Activated T-helper 1 cell treated with anti-CD3 and anti-CD28 coated beads, Interleukin-12 subunit alpha, Interleukin-12 subunit beta, Interleukin-2, Interleukin-4 antibody, amounts not matched to agents 30 ng/mL and 10 ng/mL and 1 ng/mL, durations not matched to agents 14 hours and 24 hours and 36 hours (primary cell): ENCODE data around the gene YBX2. TPM values are rescaled to one million over a fixed set of nuclear protein-coding genes. Genes with fewer than 3 reads are reported as not detected.

Source experiments
- DNase-seq: peaks from one replicate; pipeline ENCODE4 v3.0.0; 2021; ENCODE audit warnings: low spot score
- H3K27ac Mint-ChIP-seq: one replicate; pipeline ENCODE4 v1.8.0; 2021; ENCODE audit warnings: mild to moderate bottlenecking, mixed read lengths
- H3K27me3 Mint-ChIP-seq: one replicate; pipeline ENCODE4 v1.8.0; 2022; ENCODE audit warnings: mild to moderate bottlenecking, moderate library complexity, mixed read lengths; ENCODE audit not compliant: insufficient read depth
- H3K36me3 Mint-ChIP-seq: one replicate; pipeline ENCODE4 v1.8.0; 2021; ENCODE audit warnings: low read depth, mixed read lengths
- H3K4me1 Mint-ChIP-seq: one replicate; pipeline ENCODE4 v1.8.0; 2021; ENCODE audit warnings: low read depth, mixed read lengths
- H3K4me3 Mint-ChIP-seq: one replicate; pipeline ENCODE4 v1.8.0; 2021; ENCODE audit warnings: mild to moderate bottlenecking, moderate library complexity, mixed read lengths
- H3K9me3 Mint-ChIP-seq: one replicate; pipeline ENCODE4 v1.8.0; 2021; ENCODE audit warnings: mixed read lengths
- intact Hi-C: fragments of 100-400 bp; cut with micrococcal nuclease; formaldehyde crosslinking; loops from one replicate; pipeline ENCODE4 v1.15.1; 2024
- total RNA-seq: library from RNA; stranded (reverse); gene quantifications from 2 replicates; pipeline ENCODE4 v1.2.3, GENCODE V29; 2022

The YBX2 gene
- total RNA-seq, 1 donor from 2014 or later = 0.36 TPM

DNA sequence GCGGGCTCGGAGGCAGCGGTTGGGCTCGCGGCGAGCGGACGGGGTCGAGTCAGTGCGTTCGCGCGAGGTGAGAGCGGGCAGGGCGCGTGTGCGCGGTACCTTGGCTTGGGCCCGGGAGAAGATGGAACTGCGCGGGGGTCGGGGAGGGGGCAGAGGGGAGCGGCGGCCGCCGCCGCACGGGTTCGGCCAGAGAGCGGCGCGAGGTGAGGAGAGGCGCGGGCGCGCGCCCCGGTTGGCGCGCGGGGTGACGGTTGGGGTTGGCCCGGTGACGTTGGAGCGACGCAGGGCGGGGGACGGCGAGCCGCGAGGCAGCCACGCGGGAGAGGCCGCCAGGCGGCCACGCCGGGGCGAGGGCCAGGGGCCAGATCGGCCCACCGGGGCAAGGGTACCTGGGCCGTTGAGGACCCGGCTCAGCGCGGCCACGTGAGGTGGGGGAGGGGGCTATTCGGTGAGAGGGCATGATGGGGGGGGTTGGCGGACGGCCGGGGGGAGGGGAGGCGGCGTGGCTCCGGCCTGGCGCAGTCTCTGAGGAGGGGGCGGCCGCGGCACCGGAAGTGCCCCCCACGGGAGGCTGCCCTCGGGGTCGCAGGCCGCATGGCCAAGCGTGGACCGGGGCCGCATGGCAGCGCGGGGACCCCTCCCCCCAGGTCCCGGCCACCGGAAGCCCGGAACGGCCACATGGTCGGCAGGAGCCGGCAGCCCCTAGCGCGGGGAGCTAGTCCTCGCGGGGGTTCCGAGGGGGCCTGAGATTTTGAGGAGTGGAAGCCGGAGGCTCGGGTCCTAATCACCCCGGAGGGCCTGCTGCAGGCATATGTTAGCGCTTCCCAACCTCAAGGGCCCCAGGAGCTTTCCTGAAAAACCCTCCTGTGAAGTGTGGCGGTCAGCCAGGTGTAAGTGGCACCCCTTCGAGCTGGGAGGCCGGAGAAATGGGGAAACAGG, 13.5 kb upstream of the YBX2 start:
- intact Hi-C loops = loop anchor here (1.0 to 5.0 kb wide), 17 partner anchors 7 to 549 kb away; partner anchors contain the start of genes ACADVL, CYB5D1, DLG4 and ELP5
- peaks cover 4% of the 10 kb centered on the region for H3K27me3 Mint-ChIP-seq

DNA sequence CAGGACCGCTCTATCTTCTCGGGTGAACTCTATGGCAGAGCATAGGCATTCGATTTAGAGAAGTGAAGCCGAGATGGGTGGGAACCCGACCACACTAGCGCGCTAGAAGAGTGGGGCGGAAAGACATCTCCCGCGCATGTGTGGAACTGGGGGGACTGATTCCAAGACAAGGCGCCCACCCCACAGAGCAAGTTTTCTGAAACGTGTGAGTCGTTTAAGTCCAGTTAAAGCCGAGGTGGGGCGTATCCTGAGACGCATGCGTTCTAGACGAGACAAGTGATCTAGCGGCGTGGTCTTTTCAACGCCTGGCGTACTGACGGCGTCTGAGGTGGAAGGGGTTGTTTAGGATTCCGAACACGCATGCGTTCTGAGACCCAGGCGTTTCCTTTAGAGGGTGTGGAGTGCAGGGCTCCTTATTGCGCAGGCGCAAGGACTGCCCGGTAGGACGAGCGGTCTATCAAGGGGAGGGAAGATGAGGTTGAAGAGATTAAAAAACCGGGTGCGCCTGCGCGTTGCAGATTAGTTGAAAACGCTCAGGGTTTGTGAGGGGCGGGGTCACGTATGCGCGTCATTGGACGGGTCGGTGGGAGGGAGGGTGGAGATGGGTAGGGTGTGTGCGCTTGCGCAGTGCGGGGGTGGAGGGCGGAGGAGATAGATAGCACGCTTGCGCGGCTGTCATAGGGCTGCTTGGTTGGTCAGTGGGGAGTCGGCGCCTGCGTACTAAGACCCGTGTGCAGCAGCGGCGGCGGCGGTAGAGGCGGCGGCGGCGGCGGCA, 12.7 kb upstream of the YBX2 start, which contains the start of gene EIF5A:
Gene EIF5A (plus strand): TSS at position 718 of the 775 bp plus-strand sequence. CDS start 2,008 bp downstream, outside the sequence.
- peak within 1 kb of the TSS; percentile 100 for H3K27ac Mint-ChIP-seq
- intact Hi-C loops = loop anchor here (1.0 to 5.0 kb wide), 16 partner anchors 8 to 550 kb away; partner anchors contain the start of genes CYB5D1, ELP5, GPS2 and NAA38
- peaks cover 24% of the 10 kb centered on the region for H3K4me1 Mint-ChIP-seq
- DNase-seq = peak; percentile 99
- H3K9me3 Mint-ChIP-seq = no peaks in the 10 kb centered on the region
- peaks cover 33% of the 10 kb centered on the region for H3K36me3 Mint-ChIP-seq
- H3K27me3 Mint-ChIP-seq = peaks cover 4% of the 10 kb centered on the region
- H3K4me3 Mint-ChIP-seq = peak within 1 kb of the TSS; percentile 94

More for the DNA sequence above, 13.5 kb upstream of the YBX2 start:
- H3K36me3 Mint-ChIP-seq = peaks cover 41% of the 10 kb centered on the region
- peaks cover 32% of the 10 kb centered on the region for H3K4me1 Mint-ChIP-seq
- H3K9me3 Mint-ChIP-seq = no peaks in the 10 kb centered on the region
- peak; percentile 50 for DNase-seq
- peak overlapping the region; percentile 100 for H3K27ac Mint-ChIP-seq
- peak overlapping the region; percentile 94 for H3K4me3 Mint-ChIP-seq

DNA sequence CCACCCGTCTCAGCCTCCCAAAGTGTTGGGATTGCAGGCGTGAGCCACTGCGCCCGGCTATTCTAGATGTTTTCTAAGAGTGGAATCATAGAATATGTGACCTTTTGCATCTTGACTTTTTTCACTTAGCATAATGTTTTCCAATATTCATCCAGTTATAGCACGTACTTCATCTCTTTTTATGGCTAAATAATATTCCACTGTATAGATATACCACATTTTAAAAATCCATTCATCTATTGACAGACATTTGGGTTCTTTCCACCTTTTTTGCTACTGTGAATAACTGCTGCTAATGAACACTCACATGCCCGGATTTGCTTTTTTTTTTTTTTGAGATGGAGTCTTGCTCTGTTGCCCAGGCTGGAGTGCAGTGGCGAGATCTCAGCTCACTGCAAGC, 9.7 kb upstream of the YBX2 start:
- no peak for DNase-seq
- no peaks in the 10 kb centered on the region for H3K9me3 Mint-ChIP-seq
- peaks cover 6% of the 10 kb centered on the region for H3K36me3 Mint-ChIP-seq
- no peak overlapping the region for H3K4me3 Mint-ChIP-seq
- peaks cover 4% of the 10 kb centered on the region for H3K4me1 Mint-ChIP-seq
- H3K27me3 Mint-ChIP-seq = peaks cover 6% of the 10 kb centered on the region
- intact Hi-C loops = no loop called here
- H3K27ac Mint-ChIP-seq = no peak overlapping the region

DNA sequence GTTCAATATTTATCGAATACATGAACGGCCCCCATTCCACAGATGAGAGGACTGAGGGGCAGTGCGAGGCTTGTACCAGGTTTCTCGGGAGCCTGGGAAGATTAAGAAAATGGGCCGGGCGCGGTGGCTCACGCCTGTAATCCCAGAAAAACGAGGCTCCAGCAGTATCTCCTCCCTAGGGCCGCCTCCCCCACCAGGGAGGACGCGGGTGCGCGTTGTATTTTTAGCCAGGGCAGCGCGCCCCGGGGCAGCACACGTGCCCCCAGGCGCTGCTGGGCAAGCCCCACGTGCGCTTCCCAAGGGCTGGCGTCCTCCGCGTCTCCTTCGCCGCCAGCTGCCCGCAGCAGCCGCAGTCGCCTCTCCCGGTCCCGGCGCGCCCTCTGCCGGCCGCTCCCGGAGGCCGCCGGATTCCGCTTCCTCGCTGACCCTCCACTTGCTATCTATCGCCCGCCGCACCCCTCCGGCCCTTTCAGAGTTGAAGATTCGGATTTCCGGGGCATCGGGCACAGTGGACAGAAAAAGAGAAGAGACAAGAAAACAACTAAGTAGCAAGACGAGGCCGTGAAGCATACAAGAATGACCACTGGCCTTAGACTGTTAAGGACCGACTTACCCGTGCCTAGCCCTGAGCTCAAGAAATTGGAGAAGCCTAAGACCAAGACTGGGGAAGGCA, 1.9 kb upstream of the YBX2 start:
- Mint-ChIP-seq H3K27ac (no peak overlapping the region), H3K4me1 (peaks cover 16% of the 10 kb centered on the region), H3K27me3 (peaks cover 34% of the 10 kb centered on the region), H3K36me3 (no peaks in the 10 kb centered on the region), H3K9me3 (no peaks in the 10 kb centered on the region), H3K4me3 (peak overlapping the region; percentile 22)
- intact Hi-C loops = loop anchor here (1.0 to 5.0 kb wide), 6 partner anchors 11 to 250 kb away; partner anchors contain the start of genes EIF5A and ELP5
- DNase-seq = peak; percentile 63

DNA sequence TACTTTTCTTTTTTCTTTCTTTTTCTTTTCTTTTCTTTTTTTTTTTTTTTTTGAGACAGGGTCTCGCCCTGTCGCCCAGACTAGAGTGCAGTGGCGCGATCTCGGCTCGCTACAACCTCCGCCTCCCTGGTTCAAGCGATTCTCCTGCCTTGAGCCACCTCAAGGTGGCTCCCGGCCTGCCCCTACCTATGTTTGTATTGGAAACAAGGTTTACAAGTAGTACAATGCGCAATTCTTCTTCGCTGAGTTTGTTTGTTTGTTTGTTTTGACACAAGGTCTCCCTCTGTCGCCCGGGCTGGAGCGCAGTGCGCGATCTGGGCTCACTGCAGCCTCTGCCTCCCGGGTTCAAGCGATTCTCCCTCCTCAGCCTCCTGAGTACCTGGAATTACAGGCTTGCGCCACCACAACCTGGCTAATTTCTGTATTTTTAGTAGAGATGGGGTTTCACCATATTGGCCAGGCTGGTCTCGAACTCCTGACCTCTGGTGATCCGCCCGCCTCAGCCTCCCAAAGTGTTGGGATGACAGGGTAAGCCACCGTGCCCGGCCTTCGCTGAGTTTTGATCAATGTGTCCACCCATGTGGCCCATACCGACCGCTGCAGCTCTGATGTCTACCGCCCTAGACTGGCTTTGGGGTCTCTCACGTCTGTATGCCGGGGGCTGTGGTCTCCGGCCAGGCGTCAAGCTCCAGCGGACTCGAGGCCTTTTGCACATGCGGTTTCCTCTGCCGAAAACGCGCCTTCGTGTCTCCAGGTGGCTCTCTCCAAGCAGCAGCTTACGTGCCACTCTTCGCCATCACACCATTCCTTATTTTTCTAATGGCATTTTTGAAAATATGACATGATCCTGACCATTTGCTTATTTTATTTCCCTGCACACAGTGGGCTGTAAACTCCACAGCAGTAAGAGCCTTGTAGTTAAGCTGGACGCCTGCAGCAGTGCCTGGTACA, 1.1 kb upstream of the YBX2 start:
- peaks cover 38% of the 10 kb centered on the region for H3K27me3 Mint-ChIP-seq
- peaks cover 16% of the 10 kb centered on the region for H3K4me1 Mint-ChIP-seq
- H3K4me3 Mint-ChIP-seq = peak overlapping the region; percentile 79
- no peak for DNase-seq
- H3K36me3 Mint-ChIP-seq = no peaks in the 10 kb centered on the region
- H3K9me3 Mint-ChIP-seq = no peaks in the 10 kb centered on the region
- intact Hi-C loops = loop anchor here (1.0 to 5.0 kb wide), 6 partner anchors 12 to 249 kb away; partner anchors contain the start of genes EIF5A and ELP5
- H3K27ac Mint-ChIP-seq = no peak overlapping the region

DNA sequence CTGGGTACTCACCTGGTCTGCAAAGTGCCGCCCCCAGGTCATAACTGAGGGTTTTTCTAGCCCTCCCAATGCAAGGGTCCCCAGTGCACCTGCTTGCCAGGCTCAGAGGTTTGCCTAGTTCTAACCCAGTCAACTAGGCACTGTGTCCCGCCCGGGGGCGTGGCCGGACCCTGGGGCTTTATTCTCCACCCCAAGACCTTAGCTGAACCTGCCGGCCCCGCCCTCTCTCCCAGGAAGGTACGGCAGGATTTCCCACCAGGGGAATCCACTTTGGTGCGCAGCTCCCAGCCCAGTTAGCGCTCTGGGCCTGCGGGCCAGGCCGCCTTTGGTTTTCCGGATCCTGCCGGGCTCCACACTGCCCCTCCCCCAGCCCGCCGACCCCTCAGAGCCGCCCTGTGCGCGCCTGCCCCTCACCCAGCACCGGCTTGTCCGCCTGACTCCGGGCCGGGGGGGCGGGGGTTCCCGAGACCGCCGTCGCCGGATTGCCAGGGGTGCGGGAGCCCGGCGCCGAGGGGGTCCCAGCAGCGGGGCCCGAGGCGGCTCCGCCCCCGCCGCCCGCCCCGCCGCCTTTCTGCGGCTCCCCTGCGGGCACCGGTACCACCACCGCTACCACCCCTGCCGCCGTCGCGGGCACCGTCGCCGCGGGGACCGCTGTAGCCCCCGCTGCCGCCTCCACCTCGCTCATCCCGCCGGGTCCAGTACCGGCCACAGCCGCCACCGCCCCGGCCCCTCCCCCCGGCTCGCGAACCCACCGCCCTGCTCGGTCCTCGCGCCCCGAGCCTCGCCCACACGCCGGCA, 424 bp downstream of the YBX2 start:
- Mint-ChIP-seq H3K4me3 (no peak overlapping the region), H3K9me3 (no peaks in the 10 kb centered on the region), H3K27me3 (peaks cover 36% of the 10 kb centered on the region), H3K4me1 (peaks cover 16% of the 10 kb centered on the region), H3K36me3 (no peaks in the 10 kb centered on the region), H3K27ac (no peak overlapping the region)
- DNase-seq = no peak
- intact Hi-C loops = no loop called here

DNA sequence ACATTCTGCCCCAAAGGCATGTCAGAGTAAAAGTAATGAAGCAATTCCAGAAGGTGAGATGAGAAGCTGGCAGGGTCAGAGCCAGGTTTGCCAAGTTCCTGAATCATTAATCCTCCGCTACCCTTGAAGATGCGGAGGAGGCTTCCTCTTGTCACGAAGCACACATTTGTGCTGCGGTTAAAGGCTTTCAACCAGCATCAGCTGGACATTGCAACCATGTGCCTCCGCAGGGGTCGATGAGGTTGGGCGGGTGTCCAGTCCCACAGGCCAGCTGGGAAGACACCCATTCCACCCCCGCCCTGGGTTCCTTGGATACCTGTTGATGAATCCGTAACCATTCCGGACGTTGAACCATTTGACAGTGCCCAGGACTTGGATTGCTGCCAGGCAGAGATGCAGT, 1.3 kb downstream of the YBX2 start:
- Mint-ChIP-seq H3K9me3 (no peaks in the 10 kb centered on the region), H3K27ac (no peak overlapping the region), H3K4me1 (peaks cover 16% of the 10 kb centered on the region), H3K27me3 (peaks cover 41% of the 10 kb centered on the region), H3K36me3 (no peaks in the 10 kb centered on the region), H3K4me3 (peak overlapping the region; percentile 45)
- intact Hi-C loops = no loop called here
- DNase-seq = no peak

DNA sequence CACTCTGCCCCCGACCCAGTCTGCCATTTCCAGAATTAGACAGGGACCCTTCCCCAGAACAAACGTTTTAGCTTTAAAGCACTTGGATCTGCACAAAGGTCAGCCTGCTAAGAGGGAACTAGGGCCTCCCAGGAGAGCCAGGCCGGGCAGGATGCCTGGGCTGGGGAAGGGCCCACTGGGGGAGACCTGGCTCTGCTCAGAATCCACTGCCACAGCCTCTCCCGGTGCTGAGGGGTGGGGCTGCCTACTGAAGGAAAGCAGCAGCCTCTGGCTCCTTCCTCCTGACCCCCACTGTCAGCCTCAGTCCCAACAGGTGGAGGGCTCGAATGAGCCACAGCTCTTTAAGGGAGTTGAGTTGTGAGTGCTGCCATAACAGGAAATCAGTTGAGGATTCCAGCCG, 1.7 kb downstream of the YBX2 start:
- no peaks in the 10 kb centered on the region for H3K9me3 Mint-ChIP-seq
- intact Hi-C loops = no loop called here
- H3K27ac Mint-ChIP-seq = no peak overlapping the region

DNA sequence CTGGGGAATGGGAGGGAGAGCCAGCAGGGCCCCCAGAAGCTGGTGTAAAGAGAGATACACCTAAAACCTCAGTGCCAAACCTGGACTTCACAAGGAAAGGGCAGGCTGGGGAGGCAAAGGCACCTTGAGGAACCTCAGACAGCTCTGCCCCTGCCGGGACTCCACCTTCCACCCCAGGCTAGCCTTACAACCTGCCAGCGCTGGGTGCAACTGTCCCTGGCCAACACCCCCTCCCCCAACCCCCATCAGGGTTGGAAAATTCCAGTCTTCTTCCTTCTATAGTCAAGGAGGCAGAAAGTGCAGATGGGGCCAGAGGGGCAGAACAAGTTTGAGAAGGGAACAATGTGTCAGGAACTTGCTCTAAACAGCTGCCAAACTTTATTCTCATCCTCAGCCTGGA, 2.2 kb downstream of the YBX2 start:
- no peak for DNase-seq
- Mint-ChIP-seq H3K27ac (no peak overlapping the region), H3K9me3 (no peaks in the 10 kb centered on the region), H3K27me3 (peaks cover 47% of the 10 kb centered on the region), H3K4me1 (peaks cover 16% of the 10 kb centered on the region), H3K4me3 (no peak overlapping the region), H3K36me3 (no peaks in the 10 kb centered on the region)
- intact Hi-C loops = no loop called here

More for the DNA sequence above, 1.7 kb downstream of the YBX2 start:
- Mint-ChIP-seq H3K4me1 (peaks cover 16% of the 10 kb centered on the region), H3K36me3 (no peaks in the 10 kb centered on the region), H3K27me3 (peaks cover 45% of the 10 kb centered on the region), H3K4me3 (no peak overlapping the region)
- no peak for DNase-seq

DNA sequence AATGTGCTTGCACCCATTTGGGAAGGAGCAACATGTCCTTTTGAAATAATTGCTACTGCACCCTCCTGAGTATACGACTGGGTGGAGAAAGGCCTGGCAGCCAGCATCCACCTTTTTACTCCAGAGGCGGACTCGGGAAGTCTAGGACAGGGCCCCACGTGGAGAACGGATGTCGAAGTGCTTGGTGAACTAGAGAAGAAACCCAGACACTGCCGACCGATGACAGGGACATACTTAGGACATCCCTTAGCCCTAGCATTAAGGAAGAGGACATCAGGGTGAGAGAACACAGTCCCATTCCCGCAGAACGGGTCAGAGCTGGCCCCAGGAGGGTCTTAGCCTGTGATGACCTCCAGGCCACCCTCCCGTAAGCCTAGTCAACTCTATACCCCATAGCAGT, 3.8 kb downstream of the YBX2 start:
- Mint-ChIP-seq H3K4me3 (no peak overlapping the region), H3K27me3 (peaks cover 52% of the 10 kb centered on the region), H3K4me1 (peaks cover 5% of the 10 kb centered on the region), H3K36me3 (no peaks in the 10 kb centered on the region), H3K27ac (no peak overlapping the region), H3K9me3 (no peaks in the 10 kb centered on the region)
- intact Hi-C loops = no loop called here
- no peak for DNase-seq

DNA sequence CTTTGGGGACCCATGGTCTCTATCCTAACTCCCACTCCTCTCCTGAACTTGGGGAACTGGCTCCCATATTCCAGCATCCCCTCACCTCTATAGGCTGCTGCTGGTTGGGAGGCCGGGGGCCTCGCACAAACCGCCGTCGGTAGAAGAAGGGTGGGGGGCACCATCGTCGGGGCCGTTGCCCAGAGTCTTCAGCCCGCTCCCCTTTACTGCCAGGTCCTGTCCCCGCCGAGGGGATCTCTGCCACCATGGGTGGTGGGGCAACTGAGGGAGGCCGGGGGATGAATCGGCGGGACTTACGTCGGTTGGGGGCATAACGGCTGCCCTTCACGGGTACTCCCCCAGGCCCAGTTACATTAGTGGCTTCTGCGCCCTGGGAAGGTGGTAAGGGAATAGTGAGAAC, 4.3 kb downstream of the YBX2 start:
- intact Hi-C loops = no loop called here
- Mint-ChIP-seq H3K36me3 (no peaks in the 10 kb centered on the region), H3K27me3 (peaks cover 50% of the 10 kb centered on the region), H3K4me3 (no peak overlapping the region), H3K4me1 (peaks cover 1% of the 10 kb centered on the region), H3K27ac (no peak overlapping the region), H3K9me3 (no peaks in the 10 kb centered on the region)
- DNase-seq = no peak
